Vagina (tissue), 2 donors: ENCODE results near the gene TDRD7.

Source experiments
- POLR2AphosphoS5 ChIP-seq, 2 donors: sonication (generic); formaldehyde crosslinking; IDR thresholded peaks; one replicate each; pipeline ENCODE4 v1.9.0; 2017; ENCODE audit warnings: antibody characterized with exemption in 2 of 2, mild to moderate bottlenecking in 2 of 2, low read depth in 1 of 2; ENCODE audit not compliant: insufficient read depth in 1 of 2
- TF ChIP-seq, protein P1 (sequence below), 3 experiments: fragments of 450-650 bp in 2 of 3; fragments of 200-600 bp in 1 of 3; sonication (generic) in 1 of 3; IDR thresholded peaks; one replicate each; pipeline ENCODE4 v1.5.1; 2017 to 2019; ENCODE audit warnings: antibody characterized with exemption in 3 of 3, mild to moderate bottlenecking in 2 of 3, moderate library complexity in 2 of 3

DNA sequence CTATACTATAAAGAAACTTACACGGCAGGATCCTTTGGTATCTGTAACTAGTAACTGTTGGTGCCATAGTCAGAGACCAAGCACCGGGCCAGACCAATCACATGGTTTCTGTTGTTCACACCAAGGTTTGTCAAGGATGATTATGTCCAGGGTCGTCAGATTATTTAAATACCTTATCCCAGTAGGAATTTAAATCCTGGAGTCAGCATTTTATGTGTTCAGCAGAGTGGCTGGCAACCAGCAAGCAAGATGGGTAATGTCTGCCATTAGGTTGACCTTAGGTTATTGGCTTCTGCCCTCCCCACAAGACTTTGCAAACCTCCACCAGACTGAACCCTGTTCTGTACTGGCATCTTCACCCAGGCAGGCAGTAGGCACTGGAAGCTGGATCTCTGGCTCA is 50.3 kb downstream of the TDRD7 start:
- TF ChIP-seq, protein P1, sequence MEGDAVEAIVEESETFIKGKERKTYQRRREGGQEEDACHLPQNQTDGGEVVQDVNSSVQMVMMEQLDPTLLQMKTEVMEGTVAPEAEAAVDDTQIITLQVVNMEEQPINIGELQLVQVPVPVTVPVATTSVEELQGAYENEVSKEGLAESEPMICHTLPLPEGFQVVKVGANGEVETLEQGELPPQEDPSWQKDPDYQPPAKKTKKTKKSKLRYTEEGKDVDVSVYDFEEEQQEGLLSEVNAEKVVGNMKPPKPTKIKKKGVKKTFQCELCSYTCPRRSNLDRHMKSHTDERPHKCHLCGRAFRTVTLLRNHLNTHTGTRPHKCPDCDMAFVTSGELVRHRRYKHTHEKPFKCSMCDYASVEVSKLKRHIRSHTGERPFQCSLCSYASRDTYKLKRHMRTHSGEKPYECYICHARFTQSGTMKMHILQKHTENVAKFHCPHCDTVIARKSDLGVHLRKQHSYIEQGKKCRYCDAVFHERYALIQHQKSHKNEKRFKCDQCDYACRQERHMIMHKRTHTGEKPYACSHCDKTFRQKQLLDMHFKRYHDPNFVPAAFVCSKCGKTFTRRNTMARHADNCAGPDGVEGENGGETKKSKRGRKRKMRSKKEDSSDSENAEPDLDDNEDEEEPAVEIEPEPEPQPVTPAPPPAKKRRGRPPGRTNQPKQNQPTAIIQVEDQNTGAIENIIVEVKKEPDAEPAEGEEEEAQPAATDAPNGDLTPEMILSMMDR (IDR thresholded peaks at IDR 0.05), result no peak
- TF ChIP-seq POLR2AphosphoS5 (IDR thresholded peaks at IDR 0.05; ENCODE audit: insufficient read depth in 1 of 2, low read depth in 1 of 2), result no peak
